Vagina (tissue), 2 donors: Measurements from ENCODE around the gene RAPSN.

Experiments
- POLR2A ChIP-seq, 2 donors: fragments of 450-650 bp; IDR thresholded peaks; one replicate each; pipeline ENCODE4 v1.6.1; 2017; ENCODE audit warnings: antibody characterized with exemption in 2 of 2, mild to moderate bottlenecking in 2 of 2, moderate library complexity in 2 of 2
- TF ChIP-seq, protein P1 (sequence below), 3 experiments: fragments of 450-650 bp in 2 of 3; fragments of 200-600 bp in 1 of 3; sonication (generic) in 1 of 3; IDR thresholded peaks; one replicate each; pipeline ENCODE4 v1.5.1; 2017 to 2019; ENCODE audit warnings: antibody characterized with exemption in 3 of 3, mild to moderate bottlenecking in 2 of 3, moderate library complexity in 2 of 3

DNA sequence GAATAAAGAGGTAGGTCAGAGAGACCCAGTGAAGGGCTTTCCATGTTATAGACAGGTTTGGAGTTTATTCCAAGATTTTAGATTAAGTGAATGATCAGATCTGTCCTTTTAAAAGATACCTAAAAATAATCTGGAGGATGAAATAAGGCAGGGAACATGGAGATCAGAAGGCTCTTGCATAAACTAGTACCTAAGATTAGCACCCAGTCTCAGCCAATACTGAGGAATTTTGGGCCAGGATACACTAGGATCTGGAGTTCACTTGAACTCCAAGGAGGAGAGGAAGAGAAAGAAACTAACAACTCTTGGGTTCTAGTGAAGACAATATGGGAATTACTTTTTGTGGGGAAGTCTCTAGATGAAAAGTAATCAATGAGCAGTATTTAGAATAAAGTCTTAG is 47.9 kb upstream of the RAPSN start:
- TF ChIP-seq, protein P1, sequence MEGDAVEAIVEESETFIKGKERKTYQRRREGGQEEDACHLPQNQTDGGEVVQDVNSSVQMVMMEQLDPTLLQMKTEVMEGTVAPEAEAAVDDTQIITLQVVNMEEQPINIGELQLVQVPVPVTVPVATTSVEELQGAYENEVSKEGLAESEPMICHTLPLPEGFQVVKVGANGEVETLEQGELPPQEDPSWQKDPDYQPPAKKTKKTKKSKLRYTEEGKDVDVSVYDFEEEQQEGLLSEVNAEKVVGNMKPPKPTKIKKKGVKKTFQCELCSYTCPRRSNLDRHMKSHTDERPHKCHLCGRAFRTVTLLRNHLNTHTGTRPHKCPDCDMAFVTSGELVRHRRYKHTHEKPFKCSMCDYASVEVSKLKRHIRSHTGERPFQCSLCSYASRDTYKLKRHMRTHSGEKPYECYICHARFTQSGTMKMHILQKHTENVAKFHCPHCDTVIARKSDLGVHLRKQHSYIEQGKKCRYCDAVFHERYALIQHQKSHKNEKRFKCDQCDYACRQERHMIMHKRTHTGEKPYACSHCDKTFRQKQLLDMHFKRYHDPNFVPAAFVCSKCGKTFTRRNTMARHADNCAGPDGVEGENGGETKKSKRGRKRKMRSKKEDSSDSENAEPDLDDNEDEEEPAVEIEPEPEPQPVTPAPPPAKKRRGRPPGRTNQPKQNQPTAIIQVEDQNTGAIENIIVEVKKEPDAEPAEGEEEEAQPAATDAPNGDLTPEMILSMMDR (IDR thresholded peaks at IDR 0.05), result no peak
- TF ChIP-seq POLR2A (IDR thresholded peaks at IDR 0.05), result no peak
